ENCODE data around the gene ADRA2A. TPM values are rescaled to one million over a fixed set of nuclear protein-coding genes. Genes with fewer than 3 reads are reported as not detected.

Gene ADRA2A
- total RNA-seq, 2 experiments from 2014 or later = 0.05 TPM; not detected in 1

- POLR2A ChIA-PET = no interaction called here
- CTCF ChIA-PET = interaction anchor here (1.3 kb wide), 1 partner anchor 11 kb away, joined by 3 read pairs; no protein-coding TSS in a partner anchor
- Histone ChIP-seq H3K36me3 (ENCODE audit: insufficient read depth, low read length) (no peaks in the 10 kb centered on the region), H3K4me3 (ENCODE audit: low read length) (peak overlapping the region; percentile 47), H3K9me3 (ENCODE audit: control insufficient read depth in 1 of 2, insufficient read depth in 1 of 2, low read length in 2 of 2) (peaks cover 0 to 18% of the 10 kb centered on the region in 2 experiments), H3K27me3 (ENCODE audit: control insufficient read depth in 1 of 2, insufficient read depth in 2 of 2, low read length in 2 of 2) (peaks cover 48 to 58% of the 10 kb centered on the region in 2 experiments), H3K4me1 (ENCODE audit: insufficient read depth, low read length) (peaks cover 28% of the 10 kb centered on the region), H3K27ac (ENCODE audit: low read depth in 1 of 2, low read length in 2 of 2) (no peak overlapping the region)
- no peak for ATAC-seq (ENCODE audit: poor library complexity)
- no peak for TF ChIP-seq CTCF (IDR thresholded peaks at IDR 0.05)
- Mint-ChIP-seq H3K4me3 (no peak overlapping the region), H3K36me3 (ENCODE audit: low read depth) (no peaks in the 10 kb centered on the region), H3K27me3 (peaks cover 79% of the 10 kb centered on the region), H3K9me3 (no peaks in the 10 kb centered on the region), H3K4me1 (ENCODE audit: low read depth) (peaks cover 24% of the 10 kb centered on the region), H3K27ac (no peak overlapping the region)
- intact Hi-C loops (cut with DNase I, micrococcal nuclease) = loop anchor here in 1 of 2 experiments (10.0 kb wide), 1 partner anchor 351 kb away; no protein-coding TSS in a partner anchor
- no peak for DNase-seq
Measured at GRCh38 chr10:111075577-111076185, 1.1 kb upstream of the ADRA2A start.

GRCh38 chr10:111076191-111076681 lies 593 bp upstream of the ADRA2A start:
- H3K4me3 Mint-ChIP-seq = peak overlapping the region; percentile 51

GRCh38 chr10:111077479-111077784 lies 603 bp downstream of the ADRA2A start:
- Histone ChIP-seq H3K4me1 (ENCODE audit: insufficient read depth, low read length) (peaks cover 28% of the 10 kb centered on the region), H3K36me3 (ENCODE audit: insufficient read depth, low read length) (no peaks in the 10 kb centered on the region), H3K9me3 (ENCODE audit: control insufficient read depth in 1 of 2, insufficient read depth in 1 of 2, low read length in 2 of 2) (peaks cover 0 to 18% of the 10 kb centered on the region in 2 experiments), H3K4me3 (ENCODE audit: low read length) (peak overlapping the region; percentile 29), H3K27me3 (ENCODE audit: control insufficient read depth in 1 of 2, insufficient read depth in 2 of 2, low read length in 2 of 2) (peaks cover 46 to 58% of the 10 kb centered on the region in 2 experiments), H3K27ac (ENCODE audit: low read depth in 1 of 2, low read length in 2 of 2) (no peak overlapping the region)
- ATAC-seq (ENCODE audit: poor library complexity) (no peak), DNase-seq (no peak)
- intact Hi-C loops (cut with DNase I, micrococcal nuclease) = loop anchor here in 1 of 2 experiments (10.0 kb wide), 1 partner anchor 353 kb away; no protein-coding TSS in a partner anchor
- Mint-ChIP-seq H3K4me3 (peak overlapping the region; percentile 82), H3K4me1 (ENCODE audit: low read depth) (peaks cover 24% of the 10 kb centered on the region), H3K36me3 (ENCODE audit: low read depth) (no peaks in the 10 kb centered on the region), H3K9me3 (no peaks in the 10 kb centered on the region), H3K27me3 (peaks cover 73% of the 10 kb centered on the region), H3K27ac (no peak overlapping the region)
- POLR2A ChIA-PET = no interaction called here
- no peak for TF ChIP-seq CTCF (IDR thresholded peaks at IDR 0.05)
- CTCF ChIA-PET = no interaction called here

More at GRCh38 chr10:111076191-111076681, 593 bp upstream of the ADRA2A start:
- H3K36me3 Mint-ChIP-seq (ENCODE audit: low read depth) = no peaks in the 10 kb centered on the region
- DNase-seq (peak in 12 of 14 experiments; percentile 21 to 60 (median 36)), ATAC-seq (ENCODE audit: poor library complexity) (peak; percentile 65)
- peak overlapping the region; percentile 47 for H3K4me3 ChIP-seq (ENCODE audit: low read length)
- peak; percentile 45 for TF ChIP-seq CTCF (IDR thresholded peaks at IDR 0.05)
- ChIA-PET CTCF (interaction anchor here (1.3 kb wide), 1 partner anchor 12 kb away, joined by 3 read pairs; no protein-coding TSS in a partner anchor), POLR2A (no interaction called here)
- intact Hi-C loops (cut with DNase I, micrococcal nuclease) = loop anchor here in 1 of 2 experiments (10.0 kb wide), 1 partner anchor 351 kb away; no protein-coding TSS in a partner anchor
- H3K4me1 ChIP-seq (ENCODE audit: insufficient read depth, low read length) = peaks cover 28% of the 10 kb centered on the region
- no peaks in the 10 kb centered on the region for H3K36me3 ChIP-seq (ENCODE audit: insufficient read depth, low read length)
- H3K9me3 ChIP-seq (ENCODE audit: control insufficient read depth in 1 of 2, insufficient read depth in 1 of 2, low read length in 2 of 2) = peaks cover 0 to 18% of the 10 kb centered on the region in 2 experiments
- H3K9me3 Mint-ChIP-seq = no peaks in the 10 kb centered on the region
- H3K27ac Mint-ChIP-seq = no peak overlapping the region
- peaks cover 24% of the 10 kb centered on the region for H3K4me1 Mint-ChIP-seq (ENCODE audit: low read depth)
- H3K27me3 Mint-ChIP-seq = peaks cover 80% of the 10 kb centered on the region
- H3K27ac ChIP-seq (ENCODE audit: low read depth in 1 of 2, low read length in 2 of 2) = no peak overlapping the region
- H3K27me3 ChIP-seq (ENCODE audit: control insufficient read depth in 1 of 2, insufficient read depth in 2 of 2, low read length in 2 of 2) = peaks cover 48 to 58% of the 10 kb centered on the region in 2 experiments
